Right cardiac atrium (tissue), 5 donors: Measurements from ENCODE around the gene JUNB. TPM values are rescaled to one million over a fixed set of nuclear protein-coding genes. Genes with fewer than 3 reads are reported as not detected.
A peak's percentile ranks its signal among the peaks of the same experiment; 100 is the strongest.

Experiments used
- ATAC-seq, 2 donors: fragments of 200-7000 bp; cut with Tn5 transposase; one replicate each; pipeline versions ENCODE4 v1.8.0 to v1.9.1; 2020; ENCODE audit warnings: moderate library complexity in 2 of 2, mild to moderate bottlenecking in 1 of 2
- DNase-seq, 3 donors: peaks; one replicate each; pipeline ENCODE4 v3.0.0-alpha.2; 2020
- H3K27ac ChIP-seq: one replicate; pipeline ENCODE4 v1.5.1; 2013; ENCODE audit warnings: mild to moderate bottlenecking, low read length, control low read depth, moderate library complexity
- H3K27me3 ChIP-seq: one replicate; pipeline ENCODE4 v1.6.1; 2013; ENCODE audit not compliant: control insufficient read depth, insufficient read depth
- H3K4me1 ChIP-seq: one replicate; pipeline ENCODE4 v1.6.1; 2013; ENCODE audit warnings: low read length; ENCODE audit not compliant: control insufficient read depth, insufficient read depth
- H3K4me3 ChIP-seq: one replicate; pipeline ENCODE4 v1.5.1; 2013; ENCODE audit warnings: low read length, control low read depth
- H3K9me3 ChIP-seq: one replicate; pipeline ENCODE4 v1.6.1; 2013; ENCODE audit warnings: low read length; ENCODE audit not compliant: control insufficient read depth
- WGBS: extraction: QIAGEN DNeasy Blood & Tissue Kit; methylation state at CpG from one replicate; pipeline ENCODE4 v1.1.7; 2013; 5-methylcytosine and 5-hydroxymethylcytosine counted together
- intact Hi-C, 4 donors: fragments of 100-400 bp; cut with DNase I; formaldehyde crosslinking; loops; one replicate each; pipeline versions ENCODE4 v1.11.0 to v1.14.0; 2022 to 2023
- polyA plus RNA-seq: library from polyadenylated mRNA; stranded (reverse); fragments of 200-250 nt; gene quantifications from one replicate; pipeline ENCODE4 v1.2.3, GENCODE V29; 2013
- total RNA-seq, 4 donors: library from RNA; stranded (reverse); fragmentation: NEBNext Ultra II Directional; extraction: Animal tissue kit (Norgen Biotek cat#: 25700); gene quantifications; one replicate each; pipeline ENCODE4 v1.2.1, GENCODE V29; 2021
- donor health status: healthy with polysubstance abuse.
- donor health status: DM: no; HTN: yes; CAD: no.
- donor health status: DM: no; HTN: no; CAD: no.
- donor health status: DM: no; HTN: yes; CAD: no; lungs with severe emphysema.
- donor health status: DM: yes; HTN: yes; CAD: no.

JUNB gene
- total and polyA plus RNA-seq, 5 donors = 29.9 to 209 (median 52.5) TPM

DNA sequence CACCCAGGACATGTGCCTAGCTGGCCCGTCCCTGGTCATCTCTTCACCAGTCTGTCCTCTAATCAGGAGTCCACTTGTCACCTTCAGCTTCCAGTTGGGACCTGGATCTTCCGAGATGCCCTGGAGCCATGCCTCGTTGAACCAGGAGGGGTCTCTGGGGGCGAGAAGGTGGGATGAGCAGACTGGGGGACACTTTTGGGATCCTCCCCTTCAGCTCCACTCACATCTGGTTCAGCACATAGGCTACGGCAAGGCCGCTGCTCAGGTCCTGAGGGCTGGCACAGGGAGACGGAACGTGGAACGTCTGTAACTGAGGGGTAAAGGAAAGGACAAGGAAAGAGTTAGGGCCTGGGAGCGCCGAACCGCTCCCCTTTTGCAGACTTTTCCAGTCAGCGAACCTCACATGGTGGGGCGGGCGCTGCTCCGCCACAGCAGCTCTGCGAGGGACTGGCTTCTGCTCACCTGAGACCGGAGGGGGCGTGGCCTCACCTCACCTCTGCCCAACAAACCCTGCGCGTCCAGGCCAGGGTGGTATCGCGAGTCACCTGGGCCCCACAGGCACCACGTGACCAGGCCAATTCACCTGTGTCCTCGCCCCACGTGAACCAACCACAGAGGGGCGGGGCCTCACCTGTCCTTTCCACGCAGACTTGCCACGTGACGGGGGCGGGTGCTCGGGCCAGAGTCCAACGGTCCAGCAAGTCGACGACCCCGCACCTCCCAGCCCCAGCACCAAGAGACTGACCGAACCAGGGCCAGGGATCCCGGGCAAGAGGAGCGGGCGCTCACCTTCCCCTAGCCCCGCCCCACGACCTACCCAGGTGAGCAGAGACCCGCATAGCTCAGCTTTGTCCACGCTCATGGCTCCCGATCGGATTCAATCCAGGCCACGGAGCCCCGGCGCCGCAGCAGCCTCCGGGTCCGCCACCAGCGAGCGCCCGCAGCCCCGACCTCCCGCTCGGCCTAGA lies 16.4 kb upstream of the JUNB start, which contains the start of gene HOOK2:
HOOK2 (minus strand) TSS at position 965 of the 968 bp plus-strand sequence; CDS start at position 862, 103 bp downstream.
- WGBS = 18% methylated on average over 58 of the region's 58 CpGs
- ATAC-seq (no peak), DNase-seq (peak in 2 of 3 donors; percentile 67 to 86)
- Histone ChIP-seq H3K27me3 (no peaks in the 10 kb centered on the region), H3K9me3 (no peaks in the 10 kb centered on the region), H3K4me1 (peaks cover 6% of the 10 kb centered on the region), H3K4me3 (peak within 1 kb of the TSS; percentile 60), H3K27ac (peak within 1 kb of the TSS; percentile 64)
- intact Hi-C loops = no loop called here

DNA sequence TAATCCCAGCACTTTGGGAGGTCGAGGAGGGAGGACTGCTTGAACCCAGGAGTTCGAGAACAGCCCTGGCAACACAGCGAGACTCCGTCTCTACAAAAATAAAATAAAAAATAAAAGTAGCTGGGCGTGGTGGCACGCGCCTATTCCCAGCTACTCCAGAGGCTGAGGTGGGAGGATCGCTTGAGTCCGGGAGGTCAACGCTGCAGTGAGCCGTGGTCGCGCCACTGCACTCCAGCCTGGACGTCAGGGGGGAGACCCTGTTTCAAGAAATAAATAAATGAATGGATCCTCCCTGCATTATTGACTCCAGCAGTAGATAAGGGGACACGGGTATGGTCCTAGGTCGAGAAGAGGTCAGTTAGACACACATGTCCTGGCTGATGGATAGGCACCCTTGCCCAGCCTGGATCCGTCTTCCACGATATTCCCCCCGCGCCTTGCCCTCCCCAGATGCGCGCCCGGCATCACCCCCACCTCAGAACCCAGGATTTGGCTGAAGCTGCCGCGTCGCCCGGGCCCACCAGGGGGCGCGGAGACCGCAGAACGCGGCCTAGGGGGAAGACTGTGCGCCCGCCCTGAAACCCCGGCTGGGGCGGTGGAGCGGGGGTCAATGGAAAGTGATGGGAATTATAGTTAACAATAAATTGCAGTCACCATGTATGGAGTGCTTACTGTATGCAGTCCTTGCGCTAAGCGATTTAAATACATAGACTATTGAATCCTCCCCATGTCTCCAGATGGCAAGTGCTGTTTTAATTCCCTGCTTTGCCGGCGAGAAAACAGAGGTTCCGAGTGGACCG lies 13.9 kb upstream of the JUNB start:
- Histone ChIP-seq H3K4me3 (peak overlapping the region; percentile 59), H3K9me3 (no peaks in the 10 kb centered on the region), H3K4me1 (peaks cover 6% of the 10 kb centered on the region), H3K27ac (peak overlapping the region; percentile 65), H3K27me3 (no peaks in the 10 kb centered on the region)
- peak; percentile 55 to 58 for ATAC-seq
- peak; percentile 86 to 94 (median 93) for DNase-seq
- WGBS = 11% methylated on average over 43 of the region's 43 CpGs
- intact Hi-C loops = loop anchor here in 2 of 4 donors (2.0 kb wide), 2 partner anchors 17 to 19 kb away; no protein-coding TSS in a partner anchor

DNA sequence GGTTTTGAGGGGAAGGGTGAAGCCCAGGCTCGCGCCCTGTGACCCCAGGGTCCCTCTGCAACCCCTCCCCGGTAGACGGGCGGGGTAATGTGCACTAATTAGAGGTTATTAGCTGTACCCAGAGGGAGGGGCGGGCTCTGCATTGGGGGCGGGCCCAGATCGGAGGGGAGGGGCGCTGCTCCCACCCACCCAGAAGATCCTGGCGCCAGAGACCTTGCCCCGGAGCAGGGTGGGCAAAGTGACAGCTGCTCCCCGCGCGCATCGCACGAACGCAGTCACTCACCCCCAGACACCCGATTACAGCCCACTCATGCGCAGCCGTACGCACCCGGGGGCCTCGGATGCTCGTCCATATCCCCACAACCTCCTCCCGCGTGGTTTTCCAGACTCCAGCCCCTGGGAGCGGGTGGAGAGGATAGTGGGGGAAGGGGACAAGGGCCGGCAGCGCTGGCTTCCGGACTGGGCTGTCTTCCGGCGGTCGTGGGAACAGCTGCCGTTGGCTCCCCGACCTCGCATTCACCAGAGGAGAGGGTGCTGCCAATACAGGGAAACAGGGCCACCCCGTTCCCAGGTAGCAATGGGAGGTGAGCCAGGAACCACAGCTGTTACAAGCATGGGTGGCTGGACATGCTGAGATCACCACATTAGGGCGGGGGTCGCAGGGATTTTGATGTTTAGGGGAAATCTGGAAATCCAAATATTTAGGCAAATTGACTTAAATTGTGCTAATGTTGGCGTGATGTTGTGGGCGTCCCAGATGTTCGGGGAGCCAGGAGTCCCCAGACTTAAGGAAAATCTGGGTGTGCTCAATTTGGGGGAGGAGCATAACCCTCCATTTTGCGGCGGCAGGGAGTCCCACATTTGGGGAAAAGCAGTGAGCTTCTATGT lies 13.0 kb upstream of the JUNB start:
- WGBS = 2% methylated on average over 44 of the region's 44 CpGs
- ATAC-seq = peak; percentile 42 to 58
- peak overlapping the region; percentile 65 for H3K27ac ChIP-seq
- no peaks in the 10 kb centered on the region for H3K27me3 ChIP-seq
- DNase-seq = peak; percentile 85 to 92 (median 90)
- intact Hi-C loops = loop anchor here in 1 of 4 donors (2.0 kb wide), 1 partner anchor 17 kb away; no protein-coding TSS in a partner anchor
- no peaks in the 10 kb centered on the region for H3K9me3 ChIP-seq
- peaks cover 6% of the 10 kb centered on the region for H3K4me1 ChIP-seq
- peak overlapping the region; percentile 59 for H3K4me3 ChIP-seq

DNA sequence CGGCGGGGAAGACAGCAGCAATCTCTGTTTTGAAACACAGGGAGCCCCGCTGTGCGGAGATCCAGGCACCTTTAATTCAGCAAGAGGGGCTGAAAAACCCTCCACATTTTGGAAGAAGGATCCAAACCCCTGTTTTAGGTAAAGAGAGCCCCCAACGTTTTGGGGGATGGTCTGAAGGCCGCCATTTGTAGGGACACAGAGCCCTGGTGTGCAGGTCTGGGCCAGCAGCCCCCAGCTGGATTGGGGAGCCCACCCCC lies 12.5 kb upstream of the JUNB start:
- intact Hi-C loops = loop anchor here in 1 of 4 donors (2.0 kb wide), 1 partner anchor 16 kb away; no protein-coding TSS in a partner anchor
- DNase-seq (no peak), ATAC-seq (no peak)
- Histone ChIP-seq H3K27me3 (no peaks in the 10 kb centered on the region), H3K9me3 (no peaks in the 10 kb centered on the region), H3K27ac (peak overlapping the region; percentile 65), H3K4me3 (peak overlapping the region; percentile 59), H3K4me1 (peaks cover 6% of the 10 kb centered on the region)
- WGBS = 33% methylated on average over 6 of the region's 6 CpGs

DNA sequence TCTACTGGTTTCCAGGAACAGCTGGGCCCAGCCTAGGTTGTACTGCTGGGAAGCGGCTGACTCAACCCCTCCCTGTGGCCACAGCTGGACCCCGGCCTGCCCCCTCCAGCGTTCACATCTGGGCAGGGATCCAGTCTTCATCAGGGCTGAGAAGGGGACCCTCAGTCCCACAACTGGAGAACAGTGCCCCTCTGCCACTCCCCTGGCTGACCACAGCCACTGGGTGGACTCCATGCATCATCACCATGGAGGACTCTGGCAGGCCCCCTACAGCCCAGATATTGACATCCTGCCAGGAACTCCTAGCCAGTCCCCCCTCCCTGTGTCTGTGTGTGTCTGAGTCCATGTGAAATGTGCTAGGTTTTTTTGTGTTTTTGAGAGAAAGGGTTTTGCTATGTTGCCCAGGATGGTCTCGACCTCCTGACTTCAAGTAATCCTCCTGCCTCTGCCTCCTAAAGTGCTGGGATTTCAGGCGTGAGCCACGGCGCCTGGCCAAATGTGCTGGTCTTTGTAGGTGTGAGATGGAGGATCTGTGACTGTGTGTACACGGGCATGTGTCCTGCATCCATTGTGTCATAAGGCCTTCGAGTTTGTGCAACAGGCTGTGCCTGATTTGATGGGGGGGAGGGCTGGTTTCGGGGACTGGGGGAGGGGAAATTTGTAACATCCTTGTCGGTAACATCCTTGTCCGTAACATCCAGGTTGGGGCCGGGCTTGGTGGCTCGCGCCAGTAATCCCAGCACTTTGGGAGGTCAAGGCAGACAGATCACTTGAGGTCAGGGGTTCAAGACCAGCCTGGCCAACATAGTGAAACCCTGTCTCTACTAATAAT lies 11.9 kb upstream of the JUNB start:
- Histone ChIP-seq H3K9me3 (no peaks in the 10 kb centered on the region), H3K4me1 (peaks cover 8% of the 10 kb centered on the region), H3K27me3 (no peaks in the 10 kb centered on the region), H3K27ac (peak overlapping the region; percentile 65), H3K4me3 (no peak overlapping the region)
- intact Hi-C loops = loop anchor here in 1 of 4 donors (2.0 kb wide), 1 partner anchor 15 kb away; no protein-coding TSS in a partner anchor
- 44% methylated on average over 15 of the region's 15 CpGs for WGBS
- peak; percentile 89 to 90 (median 89) for DNase-seq
- peak; percentile 31 to 41 for ATAC-seq

DNA sequence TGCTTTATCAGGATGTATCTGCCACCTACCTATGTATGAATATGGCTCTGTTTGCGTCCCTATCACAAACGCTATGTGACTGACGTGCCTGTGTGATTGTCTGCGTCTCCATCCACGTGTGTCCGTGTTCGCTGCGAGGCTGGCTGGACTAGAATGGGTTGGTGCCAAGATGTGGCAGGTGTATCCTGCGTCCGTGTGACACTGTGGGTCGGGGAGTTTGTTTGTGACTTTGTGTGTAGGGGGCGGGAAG lies 9.2 kb upstream of the JUNB start:
- DNase-seq (no peak), ATAC-seq (no peak)
- Histone ChIP-seq H3K4me3 (peak overlapping the region; percentile 38), H3K27me3 (no peaks in the 10 kb centered on the region), H3K4me1 (peaks cover 4% of the 10 kb centered on the region), H3K27ac (peak overlapping the region; percentile 95), H3K9me3 (no peaks in the 10 kb centered on the region)
- intact Hi-C loops = no loop called here
- WGBS = 1% methylated on average over 12 of the region's 12 CpGs

DNA sequence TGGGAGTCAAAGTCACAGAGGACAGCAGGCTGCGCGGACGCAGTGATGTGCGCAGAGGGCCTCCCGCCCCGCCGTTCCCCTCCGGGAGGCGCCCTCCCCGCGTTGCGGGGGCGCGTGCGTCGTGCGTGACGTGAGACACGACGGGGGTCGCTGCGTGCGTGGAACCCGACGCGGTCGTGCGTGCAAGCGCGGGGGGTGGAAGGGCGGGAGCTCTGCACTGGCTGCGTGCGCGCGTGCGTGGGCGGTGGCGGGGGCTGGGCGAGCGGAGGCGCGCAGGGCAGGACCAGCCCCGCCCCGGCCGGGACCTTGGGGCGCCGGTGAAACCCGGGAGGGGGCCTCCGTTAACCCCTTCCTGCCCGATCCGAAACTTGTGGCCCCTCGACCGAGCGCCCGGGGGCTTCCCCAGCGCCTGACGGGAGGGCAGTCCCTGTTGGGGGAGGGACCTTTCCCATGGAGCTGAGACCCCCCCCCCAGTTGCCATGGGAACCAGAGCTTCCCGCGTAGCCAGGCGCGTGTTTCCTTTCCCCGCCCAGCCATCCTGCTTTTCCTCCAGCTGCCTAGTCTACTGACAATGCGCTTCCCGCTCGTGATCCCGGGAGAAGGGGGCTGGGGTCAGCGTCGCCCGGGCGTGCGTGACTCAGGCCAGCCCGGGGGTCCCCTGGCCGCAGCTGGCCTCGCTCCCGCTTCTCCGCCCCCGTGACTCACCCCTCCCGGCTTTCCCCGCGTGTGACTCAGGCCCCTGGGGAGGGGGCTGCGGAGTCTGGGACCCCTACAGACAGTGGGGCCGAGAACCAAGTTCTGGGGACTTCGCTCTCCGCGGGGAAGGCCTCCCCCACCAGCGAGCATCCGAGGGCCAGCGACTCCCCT lies 8.6 kb upstream of the JUNB start:
- Histone ChIP-seq H3K4me3 (peak overlapping the region; percentile 38), H3K4me1 (peaks cover 2% of the 10 kb centered on the region), H3K9me3 (no peaks in the 10 kb centered on the region), H3K27me3 (no peaks in the 10 kb centered on the region), H3K27ac (peak overlapping the region; percentile 95)
- WGBS = 1% methylated on average over 88 of the region's 88 CpGs
- intact Hi-C loops = no loop called here
- ATAC-seq (peak; percentile 73 to 75), DNase-seq (peak; percentile 95 to 98 (median 97))

DNA sequence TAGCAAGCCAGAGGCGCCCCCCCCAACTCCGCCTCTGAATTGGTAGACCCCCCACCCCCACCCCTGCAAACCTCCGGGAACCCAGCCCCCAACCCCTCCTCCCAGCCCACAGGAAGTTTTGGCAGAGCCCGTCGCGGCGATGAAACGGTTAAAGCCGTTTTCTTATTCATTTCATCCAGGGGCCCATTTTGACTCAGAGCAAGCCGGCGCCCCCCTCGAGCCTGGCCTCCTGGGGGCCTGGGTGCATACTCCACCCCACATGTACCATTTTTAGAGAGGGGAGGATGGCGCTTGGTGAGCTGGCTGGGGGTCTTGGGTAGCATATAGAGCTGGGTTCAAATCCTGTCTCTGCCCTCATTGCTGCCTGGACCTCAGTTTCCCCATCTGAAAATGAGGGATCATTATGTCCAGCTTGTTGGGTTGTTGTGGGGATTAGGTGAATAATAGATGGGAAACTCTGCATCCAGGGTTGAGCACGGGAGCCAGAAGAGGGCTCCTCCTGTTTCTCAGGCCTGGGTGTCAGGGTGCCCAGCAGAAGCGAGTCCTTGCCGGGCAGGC lies 7.9 kb upstream of the JUNB start:
- peak overlapping the region; percentile 95 for H3K27ac ChIP-seq
- intact Hi-C loops = no loop called here
- 11% methylated on average over 16 of the region's 16 CpGs for WGBS
- H3K4me1 ChIP-seq = peaks cover 3% of the 10 kb centered on the region
- no peaks in the 10 kb centered on the region for H3K27me3 ChIP-seq
- no peaks in the 10 kb centered on the region for H3K9me3 ChIP-seq
- DNase-seq = no peak
- no peak for ATAC-seq
- H3K4me3 ChIP-seq = peak overlapping the region; percentile 38

DNA sequence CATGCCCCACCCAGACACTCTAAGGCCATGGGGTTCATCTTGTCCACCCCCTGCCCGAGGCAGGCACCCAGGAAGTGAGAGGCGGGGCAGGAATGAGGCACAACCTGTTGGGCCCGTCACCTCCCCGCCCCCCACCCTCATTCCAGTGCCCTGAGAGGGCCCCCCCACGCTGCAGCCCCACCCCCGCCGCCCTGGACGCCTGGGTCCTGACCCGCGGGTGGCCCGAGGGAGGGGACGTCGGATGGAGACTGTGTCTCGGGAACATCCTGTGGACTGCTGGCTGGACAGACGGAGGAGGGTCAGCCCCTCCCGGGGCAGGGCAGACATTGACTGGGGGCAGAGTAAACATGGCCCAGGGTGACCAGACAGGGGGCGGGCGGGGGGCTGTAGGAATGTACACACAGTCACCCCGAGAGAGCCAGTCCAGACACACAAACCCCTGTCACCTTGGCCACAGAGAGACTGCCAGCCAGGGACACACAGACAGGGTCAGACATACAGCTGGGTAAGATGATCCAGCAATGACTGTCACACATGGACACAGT lies 7.4 kb upstream of the JUNB start:
- DNase-seq = peak; percentile 76 to 88 (median 87)
- Histone ChIP-seq H3K4me3 (no peak overlapping the region), H3K9me3 (no peaks in the 10 kb centered on the region), H3K27ac (peak overlapping the region; percentile 95), H3K27me3 (no peaks in the 10 kb centered on the region), H3K4me1 (peaks cover 5% of the 10 kb centered on the region)
- ATAC-seq = peak; percentile 10 to 38
- intact Hi-C loops = no loop called here
- WGBS = 16% methylated on average over 19 of the region's 19 CpGs
